ENCODE measurements around the gene TRIP11. TPM values are rescaled to one million over a fixed set of nuclear protein-coding genes. Genes with fewer than 3 reads are reported as not detected.

The TRIP11 gene
- total RNA-seq, 1 donor from 2014 or later, result 29.8 TPM

DNA sequence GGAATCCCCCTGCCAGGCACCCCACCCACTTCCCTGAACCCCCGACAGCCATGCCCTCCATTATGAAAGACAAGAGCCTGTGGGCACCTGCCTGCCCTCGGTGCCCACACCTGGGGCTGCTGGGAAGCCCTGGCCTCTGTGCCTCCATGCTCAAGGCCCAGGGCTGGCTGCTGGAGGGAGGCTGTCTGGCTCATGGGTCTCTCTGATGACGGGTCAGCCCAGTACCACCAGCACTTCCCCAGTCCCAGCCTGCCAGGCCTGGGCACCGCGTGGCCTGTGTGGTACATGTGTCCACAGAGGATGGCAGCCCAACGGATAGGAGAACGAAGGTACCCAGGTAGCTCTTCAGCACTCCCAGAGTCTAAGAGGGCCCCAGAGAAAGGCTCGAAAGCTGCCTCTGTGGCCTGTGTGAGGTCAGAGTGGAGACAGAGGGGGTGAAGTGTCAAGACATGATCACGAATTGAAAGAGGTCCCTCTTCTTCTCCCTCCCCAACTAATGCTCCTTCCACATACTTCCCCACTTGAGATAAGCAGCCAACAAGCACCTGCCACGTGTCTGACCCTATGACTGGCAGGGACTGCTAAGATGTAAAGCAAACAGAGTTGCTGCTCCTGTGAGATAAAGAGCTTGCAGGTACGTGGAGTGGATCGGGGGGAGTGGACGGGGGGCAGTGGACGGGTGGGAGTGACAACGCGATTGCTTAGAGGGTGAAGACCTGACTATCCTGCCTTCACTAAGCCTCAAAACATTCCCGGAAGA, 113.5 kb downstream of the TRIP11 start:
- no peak for ATAC-seq

GRCh38 chr14:91925727-91926121, 114.1 kb downstream of the TRIP11 start:
- DNase-seq (ENCODE audit: low spot score), result no peak
- ATAC-seq, result no peak

More for the DNA sequence above, 113.5 kb downstream of the TRIP11 start:
- DNase-seq (ENCODE audit: low spot score), result no peak

- peak; percentile 19 for ATAC-seq
- no peak for DNase-seq (ENCODE audit: low spot score)
Measured at GRCh38 chr14:91925001-91925726, 114.7 kb downstream of the TRIP11 start.

- DNase-seq (ENCODE audit: low spot score) (no peak), ATAC-seq (no peak)
Measured at GRCh38 chr14:91920526-91920925, 119.3 kb downstream of the TRIP11 start.

- no peak for ATAC-seq
- DNase-seq (ENCODE audit: low spot score), result no peak
Measured at GRCh38 chr14:91919814-91920213, 120.0 kb downstream of the TRIP11 start.

DNA sequence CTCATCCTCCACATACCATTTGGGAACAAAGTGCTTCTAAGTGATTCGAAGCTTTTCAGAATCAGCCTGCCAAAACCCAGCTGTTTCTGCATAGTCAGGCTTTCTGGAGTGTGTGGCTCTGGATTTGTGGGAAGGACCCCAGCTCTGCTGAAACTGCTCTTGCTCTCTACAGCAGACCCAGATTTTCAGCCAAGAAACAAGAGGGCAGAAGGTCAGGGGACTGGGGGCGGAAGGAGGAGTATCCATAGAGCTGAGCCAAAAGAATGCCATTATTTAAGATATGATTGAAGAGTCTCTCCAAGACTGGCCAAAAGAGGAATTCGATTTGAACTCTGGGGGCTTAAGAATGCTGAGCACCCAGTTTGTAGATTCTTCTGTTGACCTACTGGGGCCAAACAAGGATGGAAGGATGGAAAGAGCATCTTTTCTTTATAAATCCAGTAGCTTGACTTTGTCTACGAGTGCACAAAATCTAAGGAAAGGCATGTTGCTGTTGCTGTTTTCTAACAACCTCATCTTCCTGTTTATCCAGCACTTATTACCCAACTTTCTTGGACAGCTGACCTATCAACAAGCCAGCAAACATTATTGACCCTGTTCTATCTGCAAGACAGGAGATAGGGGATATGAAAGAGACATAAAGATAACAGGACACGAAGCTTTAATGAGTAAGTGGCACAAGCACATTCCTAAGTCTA, 121.5 kb downstream of the TRIP11 start:
- ATAC-seq (peak; percentile 60), DNase-seq (ENCODE audit: low spot score) (no peak)

Other genes with a start within 250 kb of the TRIP11 start
- 1.5 TPM for gene TC2N, start 172.5 kb downstream of the TRIP11 start, total RNA-seq
- gene FBLN5, start 92.4 kb downstream of the TRIP11 start, total RNA-seq, result 7.7 TPM
- 9.3 TPM for gene ATXN3, start 66.5 kb upstream of the TRIP11 start, total RNA-seq
- 89.8 TPM for gene NDUFB1, start 81.6 kb upstream of the TRIP11 start, total RNA-seq
- gene CPSF2, start 81.9 kb upstream of the TRIP11 start, total RNA-seq, result 24.3 TPM